GM12801 (cell line): ENCODE measurements around the gene ZMIZ1.

Source experiments
- CTCF ChIP-seq: IDR thresholded peaks from one replicate; pipeline ENCODE4 v1.5.1; 2011; ENCODE audit warnings: control low read depth; ENCODE audit not compliant: insufficient read length; ENCODE audit errors: extremely low read depth

Gene ZMIZ1

DNA sequence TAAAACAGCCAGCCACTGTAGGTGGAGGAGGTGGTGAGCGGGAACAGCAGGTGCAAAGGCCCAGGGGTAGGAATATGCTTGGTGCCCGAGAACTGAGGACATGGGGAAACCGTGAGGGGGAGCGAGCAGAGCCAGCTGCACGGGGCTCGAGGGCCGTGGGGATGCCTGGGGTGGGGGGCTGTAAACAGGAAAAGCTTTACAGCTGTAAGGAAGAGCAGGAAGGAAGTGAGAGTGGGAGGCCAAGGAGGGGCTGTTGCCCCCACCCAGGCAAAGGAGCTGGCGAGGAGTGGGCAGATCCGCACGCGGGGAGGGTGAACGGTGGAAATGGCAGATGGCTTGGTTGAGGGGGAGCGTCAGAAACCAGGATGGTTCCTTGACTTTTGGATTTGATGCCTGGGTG lies 34.4 kb downstream of the ZMIZ1 start:
- no peak for TF ChIP-seq CTCF

- TF ChIP-seq CTCF: no peak
Measured at GRCh38 chr10:79103585-79103984, 34.8 kb downstream of the ZMIZ1 start.

DNA sequence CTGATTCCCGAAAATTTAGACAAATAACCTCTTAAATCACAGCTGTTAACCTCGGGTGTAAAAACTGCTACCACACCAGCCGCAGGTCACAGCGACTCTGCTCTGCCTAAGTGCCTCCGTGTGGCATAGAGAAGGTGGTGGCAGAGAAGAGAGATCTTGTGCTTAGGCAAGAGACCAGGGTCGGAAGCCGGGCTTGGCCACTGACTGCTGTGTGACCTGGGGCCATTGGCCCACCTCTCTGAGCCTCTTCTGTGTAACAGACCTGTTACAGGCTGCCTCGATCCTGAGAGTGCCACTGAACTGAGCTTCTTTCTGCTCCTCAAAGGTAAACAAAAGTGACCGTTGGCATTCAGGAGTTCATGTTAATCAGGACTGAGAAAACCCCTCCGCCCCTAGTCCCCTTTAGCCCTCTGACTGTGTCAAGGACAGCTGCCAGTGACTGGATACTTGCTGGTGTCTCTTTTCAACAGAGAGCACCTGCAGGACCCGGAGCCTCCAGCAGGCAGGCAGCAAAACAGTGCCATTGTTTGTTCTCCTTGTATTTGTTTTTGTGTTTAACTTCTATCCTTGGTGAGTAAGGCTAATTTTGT lies 36.5 kb downstream of the ZMIZ1 start:
- no peak for TF ChIP-seq CTCF

GRCh38 chr10:79105818-79106217 lies 37.1 kb downstream of the ZMIZ1 start:
- TF ChIP-seq CTCF: no peak

DNA sequence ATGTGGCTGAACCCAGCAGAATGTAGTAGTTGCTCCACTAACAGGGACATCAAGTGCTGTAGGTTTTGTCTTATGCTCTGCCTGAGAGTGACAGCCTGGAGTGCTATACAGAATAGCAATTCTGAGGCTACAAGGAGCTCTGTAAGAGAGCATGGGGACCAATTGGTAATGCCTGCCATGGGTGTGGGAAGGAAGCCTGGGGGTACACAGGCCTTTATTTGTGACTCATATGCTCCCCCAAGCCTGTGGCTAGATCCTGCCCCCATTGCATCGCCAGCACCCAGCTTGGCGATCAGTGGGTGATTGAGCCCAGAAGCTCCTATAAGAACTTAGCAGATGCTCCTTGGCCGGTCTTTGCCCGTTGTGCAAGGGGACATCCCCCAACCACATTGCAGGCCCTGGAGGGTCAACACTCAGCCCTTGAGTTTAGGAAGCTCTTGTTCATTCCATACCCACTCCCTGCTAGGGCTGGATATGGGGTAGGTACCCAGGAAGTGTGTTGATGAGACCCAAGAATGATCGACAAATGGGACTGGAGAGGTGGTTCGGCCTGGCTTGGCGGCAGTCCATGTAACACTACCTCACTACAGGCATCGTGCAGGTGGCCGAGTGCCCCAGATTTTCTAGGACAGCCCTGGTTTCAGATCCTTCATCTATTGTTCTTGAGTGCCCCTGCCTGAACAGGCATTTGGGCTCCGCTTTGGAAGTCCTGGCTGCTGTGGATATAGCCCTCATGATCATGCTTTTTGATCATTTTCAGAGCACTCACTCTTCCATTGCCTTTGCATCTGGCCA lies 37.7 kb downstream of the ZMIZ1 start:
- TF ChIP-seq CTCF: no peak

DNA sequence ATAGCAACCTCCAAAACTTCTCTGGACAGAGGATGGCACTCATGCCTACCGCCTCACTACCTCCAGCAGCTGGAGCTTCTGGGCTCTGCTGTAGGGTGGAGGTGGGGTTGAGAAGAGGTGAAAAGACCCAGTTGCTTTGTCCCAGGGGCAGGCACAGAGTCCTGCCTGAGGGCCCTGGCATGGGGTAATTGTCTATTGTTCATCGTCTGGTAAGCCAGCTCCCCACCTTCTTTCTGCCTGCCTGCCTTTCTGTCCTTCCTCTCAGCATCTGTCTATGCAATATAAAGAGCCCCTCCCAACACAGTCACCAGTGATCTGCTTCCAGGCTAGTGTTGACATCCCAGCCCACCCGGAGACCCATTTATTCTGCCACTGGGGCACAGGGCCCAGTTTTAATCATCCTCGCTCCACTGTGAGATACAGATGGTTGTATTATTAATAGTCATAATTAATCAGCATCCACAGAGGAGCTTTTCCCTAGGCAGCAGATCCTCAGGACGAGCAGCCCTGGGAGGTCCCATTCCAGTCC lies 39.0 kb downstream of the ZMIZ1 start:
- TF ChIP-seq CTCF: no peak

DNA sequence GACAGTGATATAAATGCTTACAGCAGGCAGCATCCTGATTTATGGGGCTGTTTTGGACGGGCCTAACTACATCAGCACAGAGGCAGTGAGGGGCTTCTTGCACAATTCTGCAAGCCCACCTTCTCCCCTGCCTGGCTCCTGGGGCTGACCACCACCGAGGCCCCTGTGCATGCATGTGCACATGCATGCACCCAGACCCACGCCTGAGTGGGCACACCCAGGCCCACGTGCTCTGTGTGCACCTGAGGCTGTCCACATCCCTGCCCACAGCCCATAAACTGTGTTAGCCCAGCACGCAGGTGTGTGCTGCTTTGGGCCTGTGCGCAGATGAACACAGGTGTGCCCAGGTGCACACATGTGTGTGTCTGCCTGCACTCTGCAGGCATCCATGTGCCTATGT lies 40.0 kb downstream of the ZMIZ1 start:
- no peak for TF ChIP-seq CTCF
